Left forelimb (tissue), 1 donor: ENCODE data around the gene OR4D2.

Source experiments
- DNase-seq: peaks from one replicate; pipeline ENCODE4 v3.0.0-alpha.2; 2018; ENCODE audit warnings: low spot score

OR4D2 gene

GRCh38 chr17:58210922-58211321, 44.1 kb downstream of the OR4D2 start:
- no peak for DNase-seq

GRCh38 chr17:58215685-58216084, 48.9 kb downstream of the OR4D2 start:
- no peak for DNase-seq

- no peak for DNase-seq
Observed at GRCh38 chr17:58217766-58218165, 51.0 kb downstream of the OR4D2 start.

DNA sequence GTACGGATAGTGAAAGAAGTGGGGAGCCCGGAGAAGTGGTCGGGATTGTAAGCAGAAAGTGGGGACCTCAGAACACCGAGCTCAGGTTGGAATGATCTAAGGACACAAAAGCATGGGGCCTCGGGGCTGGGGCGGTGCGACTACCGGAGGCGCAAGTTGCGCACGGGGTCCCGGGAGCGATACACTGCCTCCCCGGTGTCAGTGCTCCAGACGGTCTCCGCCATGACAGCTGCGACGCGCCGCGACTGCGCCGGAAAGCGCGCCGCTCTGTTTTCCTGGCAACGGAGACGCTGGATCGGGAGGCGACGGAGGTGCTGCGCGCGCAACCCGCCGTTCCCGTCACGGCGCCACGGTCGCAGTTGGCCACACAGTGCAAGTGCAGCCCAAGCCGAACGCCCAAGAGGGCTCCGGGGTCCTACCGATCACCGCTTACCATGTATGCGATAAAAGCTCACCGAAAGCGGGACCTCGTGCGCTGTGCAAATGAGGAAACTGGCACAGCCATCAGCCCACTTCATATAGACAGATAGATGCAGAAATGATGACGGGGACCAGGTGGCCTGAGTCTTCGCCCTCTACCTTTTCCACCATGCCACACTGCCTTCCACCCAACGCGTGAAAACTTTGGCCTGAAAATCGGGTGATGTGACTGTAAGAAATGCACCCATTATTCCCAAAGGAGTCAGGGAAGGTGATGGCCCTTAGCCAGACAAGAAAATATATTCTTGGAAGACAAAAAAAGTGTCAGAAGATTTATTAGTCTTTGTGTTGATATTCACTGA, 52.4 kb downstream of the OR4D2 start, which contains the start of gene MKS1:
Gene MKS1 (minus strand): TSS at position 249 of the 782 bp plus-strand sequence. CDS start 25 bp downstream, at position 224.
- peak; percentile 96 for DNase-seq

DNA sequence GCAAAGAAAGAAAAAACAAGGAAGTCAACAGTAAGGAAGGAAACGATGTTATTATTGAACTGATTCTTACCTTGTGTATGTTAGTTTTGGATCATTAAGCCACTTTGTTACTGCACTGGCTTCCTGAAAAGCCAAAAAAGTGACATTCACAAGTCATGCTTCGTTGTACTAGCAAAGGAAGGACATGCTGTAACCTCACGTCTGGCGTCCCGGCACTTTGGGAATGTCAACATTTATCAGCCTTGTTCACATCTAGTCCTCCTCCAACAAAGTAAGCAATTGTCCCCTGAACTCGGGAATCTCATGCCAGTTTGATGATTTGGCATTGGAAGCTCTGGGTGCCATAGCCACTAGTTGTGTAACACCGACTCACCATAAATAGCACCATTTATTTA, 53.0 kb downstream of the OR4D2 start:
- no peak for DNase-seq
